NCI-H2107 treated with DMSO at 0.1 percent for 48 hours (cell line): Measurements from ENCODE around the gene BRCA1.
A peak's percentile ranks its signal among the peaks of the same experiment; 100 is the strongest.
"Not testable (repeated sequence)": the region's sequence is repeated elsewhere in the genome, so short reads cannot be mapped to it uniquely, and the experiment has no call there.

Experiments used
- DNase-seq: peaks from one replicate; lab custom pipeline; 2025; ENCODE audit not compliant: unreplicated experiment; lab: John Stamatoyannopoulos, UW

BRCA1 gene

GRCh38 chr17:43006639-43007551 is 118.3 kb downstream of the BRCA1 start, which contains the start of gene IFI35:
Gene IFI35, plus strand, starts transcription at chr17:43006784. Its CDS starts 164 bp downstream, at chr17:43006948.
- DNase-seq: peak; percentile 41

GRCh38 chr17:43003542-43004172 is 121.5 kb downstream of the BRCA1 start:
- DNase-seq: no peak

GRCh38 chr17:43000894-43001293 is 124.3 kb downstream of the BRCA1 start:
- DNase-seq: not testable (repeated sequence)

- DNase-seq: no peak
Observed at GRCh38 chr17:42999003-42999525, 126.1 kb downstream of the BRCA1 start.

GRCh38 chr17:42997984-42998938 is 126.9 kb downstream of the BRCA1 start, which contains the start of gene RPL27:
Gene RPL27, plus strand, starts transcription at chr17:42998419. Its CDS starts 332 bp downstream, at chr17:42998751.
- peak; percentile 97 for DNase-seq

GRCh38 chr17:42997390-42997983 is 127.7 kb downstream of the BRCA1 start:
- DNase-seq: peak; percentile 35
